H1 (cell line): ENCODE measurements around the gene RASGRF1. TPM values are rescaled to one million over a fixed set of nuclear protein-coding genes. Genes with fewer than 3 reads are reported as not detected.
A peak's percentile ranks its signal among the peaks of the same experiment; 100 is the strongest.

Source experiments
- CTCF ChIA-PET: fragments of 300-600 bp; sonication (Branson Sonifier 250); formaldehyde crosslinking; loops from one replicate; lab custom pipeline; 2021; ENCODE audit not compliant: partially characterized antibody; lab: Charles Lee
- POLR2A ChIA-PET: fragments of 300-600 bp; sonication (Branson Sonifier 250); formaldehyde crosslinking; loops from one replicate; lab custom pipeline; 2021; ENCODE audit warnings: inconsistent platforms; ENCODE audit not compliant: partially characterized antibody; lab: Charles Lee
- DNase-seq, 2 experiments: peaks; one replicate each; pipeline versions ENCODE4 v3.0.0 to v3.0.0-alpha.2; 2010 to 2022; ENCODE audit warnings: low spot score in 2 of 2, low read depth in 1 of 2, mixed read lengths in 1 of 2
- FAIRE-seq: peaks from 2 replicates; lab custom pipeline; 2011; peaks lifted over from hg19 to GRCh38; lab: Jason Lieb, UNC
- H2AFZ ChIP-seq: 2 replicates; pipeline ENCODE4 v1.8.1; 2012; ENCODE audit warnings: low read length, inconsistent platforms
- H2AK5ac ChIP-seq: 2 replicates; pipeline ENCODE4 v1.6.1; 2013; ENCODE audit warnings: low read depth, low read length
- H2BK120ac ChIP-seq: replicated peaks from 2 replicates; pipeline ENCODE3; 2013; ENCODE audit warnings: low read depth, low read length, inconsistent platforms
- H2BK12ac ChIP-seq: 2 replicates; pipeline ENCODE4 v1.6.1; 2013; ENCODE audit warnings: low read depth, low read length
- H2BK15ac ChIP-seq: 2 replicates; pipeline ENCODE4 v1.6.1; 2013; ENCODE audit warnings: low read length
- H2BK20ac ChIP-seq: 2 replicates; pipeline ENCODE4 v1.6.1; 2013; ENCODE audit warnings: low read length
- H2BK5ac ChIP-seq: 2 replicates; pipeline ENCODE4 v1.6.1; 2013; ENCODE audit warnings: low read depth, low read length
- H3K14ac ChIP-seq: 2 replicates; pipeline ENCODE4 v1.6.1; 2013; ENCODE audit warnings: inconsistent platforms; ENCODE audit not compliant: insufficient read length
- H3K18ac ChIP-seq: 2 replicates; pipeline ENCODE4 v1.6.1; 2013; ENCODE audit warnings: low read length; ENCODE audit errors: extremely low read depth
- H3K23ac ChIP-seq: 2 replicates; pipeline ENCODE4 v1.6.1; 2013; ENCODE audit warnings: inconsistent platforms; ENCODE audit not compliant: insufficient read length
- H3K23me2 ChIP-seq: 2 replicates; pipeline ENCODE4 v1.6.1; 2013; ENCODE audit warnings: low read depth, low read length
- H3K27ac ChIP-seq: 2 replicates; pipeline ENCODE4 v1.6.1; 2011; ENCODE audit warnings: low read depth, low read length, inconsistent platforms
- H3K27me3 ChIP-seq, 4 experiments: replicated peaks in 1 of 4; 1 replicate in 1 of 4; 2 replicates in 3 of 4; pipeline versions ENCODE4 v1.6.1 to v1.8.1; 2011 to 2013; ENCODE audit warnings: low read length in 3 of 4, mild to moderate bottlenecking in 3 of 4, inconsistent platforms in 2 of 4, mixed read lengths in 2 of 4, moderate library complexity in 1 of 4; ENCODE audit not compliant: control insufficient read depth in 3 of 4, insufficient read depth in 3 of 4; ENCODE audit errors: extremely low read depth in 1 of 4
- H3K36me3 ChIP-seq, 4 experiments: 2 replicates each; pipeline versions ENCODE4 v1.6.1 to v1.8.1; 2011 to 2013; ENCODE audit warnings: mild to moderate bottlenecking in 4 of 4, low read length in 3 of 4, moderate library complexity in 2 of 4, control low read depth in 1 of 4, inconsistent platforms in 1 of 4; ENCODE audit not compliant: insufficient read depth in 4 of 4, control insufficient read depth in 2 of 4
- H3K4ac ChIP-seq: replicated peaks from 2 replicates; pipeline ENCODE3; 2013; ENCODE audit warnings: low read length, low read depth, mixed read lengths, inconsistent platforms; ENCODE audit not compliant: insufficient read length
- H3K4me1 ChIP-seq, 4 experiments: replicated peaks in 1 of 4; 1 replicate in 1 of 4; 2 replicates in 3 of 4; pipeline versions ENCODE4 v1.6.1 to v1.8.1; 2011 to 2013; ENCODE audit warnings: low read length in 3 of 4, inconsistent platforms in 2 of 4, mixed read lengths in 1 of 4; ENCODE audit not compliant: insufficient read depth in 4 of 4, control insufficient read depth in 3 of 4
- H3K4me2 ChIP-seq, 2 experiments: 2 replicates each; pipeline versions ENCODE4 v1.6.1 to v1.8.1; 2011 to 2013; ENCODE audit warnings: low read depth in 2 of 2, low read length in 2 of 2, control low read depth in 1 of 2, inconsistent platforms in 1 of 2, mild to moderate bottlenecking in 1 of 2; ENCODE audit not compliant: insufficient read depth in 1 of 2
- H3K4me3 ChIP-seq, 4 experiments: fragments of 200-600, 300-600 bp in 1 of 4; sonication (generic), shearing (Covaris generic), sonication (Bioruptor Twin) in 1 of 4; 2 replicates each; pipeline versions ENCODE4 v1.5.1 to v1.8.1; 2011 to 2016; ENCODE audit warnings: low read length in 4 of 4, low read depth in 3 of 4, control low read depth in 2 of 4, inconsistent platforms in 2 of 4, mild to moderate bottlenecking in 2 of 4, mixed read lengths in 1 of 4, moderate library complexity in 1 of 4; ENCODE audit not compliant: insufficient read depth in 2 of 4; ENCODE audit errors: extremely low read depth in 1 of 4
- H3K56ac ChIP-seq: replicated peaks from 2 replicates; pipeline ENCODE3; 2013; ENCODE audit warnings: low read depth, mild to moderate bottlenecking, mixed read lengths, low read length, inconsistent platforms; ENCODE audit not compliant: insufficient read length
- H3K79me1 ChIP-seq: 2 replicates; pipeline ENCODE4 v1.6.1; 2013; ENCODE audit warnings: low read depth, low read length, control low read depth
- H3K79me2 ChIP-seq, 2 experiments: 2 replicates each; pipeline versions ENCODE4 v1.6.1 to v1.8.1; 2012 to 2013; ENCODE audit warnings: low read length in 2 of 2, mild to moderate bottlenecking in 2 of 2, inconsistent platforms in 1 of 2; ENCODE audit not compliant: insufficient read depth in 2 of 2, control insufficient read depth in 1 of 2
- H3K9ac ChIP-seq, 4 experiments: replicated peaks in 1 of 4; 1 replicate in 1 of 4; 2 replicates in 3 of 4; pipeline versions ENCODE4 v1.6.1 to v1.8.1; 2011 to 2013; ENCODE audit warnings: low read depth in 3 of 4, low read length in 3 of 4, control low read depth in 2 of 4, mild to moderate bottlenecking in 2 of 4, moderate library complexity in 2 of 4, inconsistent platforms in 1 of 4; ENCODE audit errors: extremely low read depth in 1 of 4
- H3K9me3 ChIP-seq, 2 experiments: 2 replicates each; pipeline versions ENCODE4 v1.6.1 to v1.8.1; 2012 to 2013; ENCODE audit warnings: mild to moderate bottlenecking in 2 of 2, moderate library complexity in 2 of 2, control low read depth in 1 of 2, inconsistent platforms in 1 of 2, low read depth in 1 of 2, low read length in 1 of 2, mixed read lengths in 1 of 2; ENCODE audit not compliant: insufficient read depth in 2 of 2
- H4K20me1 ChIP-seq, 2 experiments: replicated peaks in 1 of 2; 2 replicates each; pipeline versions ENCODE3 to v1.8.1; 2011 to 2013; ENCODE audit warnings: inconsistent platforms in 2 of 2, low read length in 2 of 2, mild to moderate bottlenecking in 1 of 2; ENCODE audit not compliant: insufficient read depth in 2 of 2, control insufficient read depth in 1 of 2
- H4K5ac ChIP-seq: 2 replicates; pipeline ENCODE4 v1.6.1; 2013; ENCODE audit warnings: low read length, low read depth, mixed read lengths, inconsistent platforms; ENCODE audit not compliant: insufficient read length
- H4K8ac ChIP-seq: 2 replicates; pipeline ENCODE4 v1.8.0; 2013; ENCODE audit warnings: mild to moderate bottlenecking, moderate library complexity, low read length, inconsistent platforms; ENCODE audit not compliant: insufficient read depth; ENCODE audit errors: extremely low read depth
- H4K91ac ChIP-seq: replicated peaks from 2 replicates; pipeline ENCODE3; 2013; ENCODE audit warnings: low read length, mixed read lengths, inconsistent platforms; ENCODE audit not compliant: insufficient read length
- ASH2L ChIP-seq: fragments of 200-600, 300-600 bp; sonication (generic); IDR thresholded peaks from one replicate; pipeline ENCODE4 v1.7.1; 2017; ENCODE audit warnings: low read length
- BRCA1 ChIP-seq: IDR thresholded peaks from 2 replicates; pipeline ENCODE4 v1.6.1; 2012; ENCODE audit warnings: low read depth, low read length, improper control_type of control experiment
- CHD2 ChIP-seq: IDR thresholded peaks from 2 replicates; pipeline ENCODE4 v1.6.1; 2012; ENCODE audit warnings: low read length, improper control_type of control experiment
- GABPA ChIP-seq: IDR thresholded peaks from 2 replicates; pipeline ENCODE4 v1.6.1; 2011; ENCODE audit warnings: mild to moderate bottlenecking, low read length, moderate library complexity, borderline replicate concordance; ENCODE audit not compliant: insufficient read depth
- KDM4A ChIP-seq: IDR thresholded peaks from one replicate; pipeline ENCODE4 v1.7.1; 2012; ENCODE audit warnings: low read depth, mild to moderate bottlenecking, moderate library complexity, low read length, inconsistent platforms; ENCODE audit not compliant: severe bottlenecking
- POLR2A ChIP-seq, 2 experiments: IDR thresholded peaks; 1 replicate in 1 of 2; 2 replicates in 1 of 2; pipeline ENCODE4 v1.6.1; 2011; ENCODE audit warnings: low read depth in 2 of 2, low read length in 2 of 2, mild to moderate bottlenecking in 2 of 2; ENCODE audit errors: control extremely low read depth in 1 of 2
- RXRA ChIP-seq: IDR thresholded peaks from 2 replicates; pipeline ENCODE4 v1.6.1; 2011; ENCODE audit warnings: low read depth, mild to moderate bottlenecking, low read length, moderate library complexity; ENCODE audit not compliant: insufficient read depth
- SIRT6 ChIP-seq: IDR thresholded peaks from one replicate; pipeline ENCODE4 v1.7.1; 2012; ENCODE audit warnings: low read length, inconsistent platforms
- SIX5 ChIP-seq: IDR thresholded peaks from 2 replicates; pipeline ENCODE4 v1.6.1; 2011; ENCODE audit warnings: mild to moderate bottlenecking, low read depth, low read length
- SP2 ChIP-seq: IDR thresholded peaks from 2 replicates; pipeline ENCODE4 v1.6.1; 2012; ENCODE audit warnings: mild to moderate bottlenecking, low read length, inconsistent platforms
- SRF ChIP-seq: IDR thresholded peaks from 2 replicates; pipeline ENCODE4 v1.6.1; 2011; ENCODE audit warnings: mild to moderate bottlenecking, low read depth, low read length, moderate library complexity
- SUZ12 ChIP-seq: fragments of 200-600 bp; sonication (generic); IDR thresholded peaks from 2 replicates; pipeline ENCODE4 v1.6.1; 2012; ENCODE audit warnings: mild to moderate bottlenecking, inconsistent platforms, low read length, moderate library complexity, mixed read lengths
- TEAD4 ChIP-seq: IDR thresholded peaks from 2 replicates; pipeline ENCODE4 v1.6.1; 2012; ENCODE audit warnings: low read depth, low read length, inconsistent platforms, mixed read lengths
- WGBS, 2 experiments: shearing (Covaris generic) in 1 of 2; methylation state at CpG; one replicate each; pipeline versions ENCODE4 v1.1.6 to v1.1.7; 2013 to 2015; ENCODE audit warnings: low lambda C conversion rate in 2 of 2, mixed read lengths in 2 of 2, inconsistent platforms in 1 of 2, low coverage in 1 of 2, missing lambda C conversion rate in 1 of 2; ENCODE audit not compliant: insufficient replicate concordance in 2 of 2, insufficient coverage in 1 of 2, insufficient read length in 1 of 2; ENCODE audit errors: extremely low coverage in 1 of 2, missing lambda C conversion rate in 1 of 2; 5-methylcytosine and 5-hydroxymethylcytosine counted together
- polyA plus RNA-seq, 7 experiments: library from polyadenylated mRNA; depleted of rRNA in 3 of 7; stranded (reverse) in 5 of 7; unstranded in 2 of 7; fragments of >200 nt in 5 of 7; fragments of 200-250 nt in 2 of 7; gene quantifications; 1 replicate in 5 of 7; 2 replicates in 1 of 7; 4 replicates in 1 of 7; pipeline versions ENCODE4 v1.2.1 to v1.2.3, GENCODE V29; 2011 to 2013; ENCODE audit warnings: missing spikeins in 2 of 7, mixed read lengths in 2 of 7
- total RNA-seq: library from RNA; stranded (reverse); fragmentation: NEBNext Ultra II Directional; extraction: Animal tissue kit (Norgen Biotek cat#: 25700); gene quantifications from 2 replicates; pipeline ENCODE4 v1.2.1, GENCODE V29; 2021
- TF ChIP-seq, protein P1 (sequence below): IDR thresholded peaks from 2 replicates; pipeline ENCODE4 v1.6.1; 2012; ENCODE audit warnings: inconsistent platforms

Gene RASGRF1
- total and polyA plus RNA-seq, 2 of the 8 experiments (the other 6 are each of a cell fraction or from before 2014, with no cell fraction given) = 0.42 to 0.67 TPM

DNA sequence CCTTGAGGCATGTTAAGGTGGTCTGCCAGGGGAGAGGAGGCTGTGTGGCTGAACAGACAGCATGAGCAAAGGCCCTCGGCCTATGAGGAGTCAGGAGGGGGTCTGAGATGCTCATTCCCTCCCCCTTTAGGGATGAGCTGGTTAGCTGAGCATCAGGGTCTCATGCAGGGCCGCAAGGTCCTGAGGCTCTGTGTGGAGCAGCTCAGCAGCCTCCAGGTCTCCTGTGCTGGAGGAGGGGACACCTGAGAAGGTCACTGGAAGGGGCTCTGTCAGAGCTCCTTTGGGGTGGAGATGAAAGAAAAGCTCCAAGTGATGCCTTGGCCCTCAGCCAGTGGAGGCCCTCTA is 67.1 kb downstream of the RASGRF1 start:
- ChIA-PET POLR2A (no interaction called here), CTCF (interaction anchor here (0.7 to 15.0 kb wide), 12 partner anchors 10 to 532 kb away, joined by 3 to 352 read pairs (median 4); no protein-coding TSS in a partner anchor)
- Histone ChIP-seq H4K91ac (no peak overlapping the region), H3K4me3 (no peak overlapping the region), H3K9me3 (no peaks in the 10 kb centered on the region; a peak in 1 of 4 replicates), H2AK5ac (no peak overlapping the region), H4K8ac (no peak overlapping the region), H2BK20ac (no peak overlapping the region), H3K79me1 (no peaks in the 10 kb centered on the region), H3K4me1 (no peaks in the 10 kb centered on the region; a peak in 1 of 7 replicates), H4K20me1 (peaks cover 0 to 2% of the 10 kb centered on the region in 2 experiments), H3K79me2 (no peaks in the 10 kb centered on the region), H2BK120ac (no peak overlapping the region), H3K9ac (no peak overlapping the region), H3K27ac (no peak overlapping the region), H3K4me2 (no peak overlapping the region), H3K27me3 (no peaks in the 10 kb centered on the region), H2AFZ (no peak overlapping the region), H2BK15ac (no peak overlapping the region), H4K5ac (no peak overlapping the region), H3K36me3 (no peaks in the 10 kb centered on the region), H3K14ac (no peak overlapping the region), H2BK12ac (no peak overlapping the region), H3K23ac (no peak overlapping the region), H3K23me2 (peaks cover 6% of the 10 kb centered on the region; the same call in 1 of the 2 replicates), H3K56ac (peak overlapping the region; percentile 92), H3K18ac (no peak overlapping the region), H3K4ac (no peak overlapping the region), H2BK5ac (no peak overlapping the region)
- FAIRE-seq = no peak
- TF ChIP-seq RXRA (no peak), POLR2A (IDR thresholded peaks at IDR 0.05; ENCODE audit: control extremely low read depth in 1 of 2, low read depth in 2 of 2, low read length in 2 of 2) (no peak), CHD2 (no peak), SP2 (no peak), BRCA1 (no peak), SUZ12 (no peak), ASH2L (no peak), TEAD4 (no peak), GABPA (no peak), KDM4A (no peak), SIRT6 (no peak), SIX5 (no peak), SRF (no peak)
- TF ChIP-seq, protein P1, sequence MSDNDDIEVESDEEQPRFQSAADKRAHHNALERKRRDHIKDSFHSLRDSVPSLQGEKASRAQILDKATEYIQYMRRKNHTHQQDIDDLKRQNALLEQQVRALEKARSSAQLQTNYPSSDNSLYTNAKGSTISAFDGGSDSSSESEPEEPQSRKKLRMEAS = no peak
- no peak for DNase-seq
- WGBS, 2 experiments = 42% methylated on average over 2 of the region's 2 CpGs; no CpG with 5 or more reads in 1 of the 2 experiments
